Muscle layer of colon (tissue), 2 donors: Measurements from ENCODE around the gene MMP20.
"Not testable (repeated sequence)": the region's sequence is repeated elsewhere in the genome, so short reads cannot be mapped to it uniquely, and the experiment has no call there.

Experiments
- H3K27ac ChIP-seq: one replicate; pipeline ENCODE4 v1.7.0; 2013; ENCODE audit warnings: low read depth, mild to moderate bottlenecking, low read length, moderate library complexity
- H3K27me3 ChIP-seq, 2 donors: one replicate each; pipeline ENCODE4 v1.7.0; 2013; ENCODE audit warnings: low read length in 2 of 2, mild to moderate bottlenecking in 2 of 2; ENCODE audit not compliant: insufficient read depth in 2 of 2, control insufficient read depth in 1 of 2
- H3K36me3 ChIP-seq: one replicate; pipeline ENCODE4 v1.7.0; 2013; ENCODE audit warnings: mild to moderate bottlenecking, low read length; ENCODE audit not compliant: insufficient read depth
- H3K4me1 ChIP-seq: one replicate; pipeline ENCODE4 v1.7.0; 2013; ENCODE audit warnings: mild to moderate bottlenecking, low read length; ENCODE audit not compliant: insufficient read depth
- H3K4me3 ChIP-seq, 2 donors: one replicate each; pipeline ENCODE4 v1.7.0; 2013; ENCODE audit warnings: low read length in 2 of 2, low read depth in 1 of 2, mild to moderate bottlenecking in 1 of 2, moderate library complexity in 1 of 2
- H3K9ac ChIP-seq: one replicate; pipeline ENCODE4 v1.7.0; 2013; ENCODE audit warnings: low read length
- H3K9me3 ChIP-seq: one replicate; pipeline ENCODE4 v1.7.0; 2013; ENCODE audit warnings: mild to moderate bottlenecking, low read length
- donor health status: abdominal sarcoma.
- donor health status: Adenocarcinoma of cecum.

MMP20 gene

GRCh38 chr11:102643941-102644340 lies 18.8 kb upstream of the MMP20 start:
- no peaks in the 10 kb centered on the region for H3K36me3 ChIP-seq
- H3K9ac ChIP-seq = no peak overlapping the region
- H3K27ac ChIP-seq = no peak overlapping the region

GRCh38 chr11:102640946-102641345 lies 15.8 kb upstream of the MMP20 start:
- Histone ChIP-seq H3K9ac (no peak overlapping the region), H3K4me3 (no peak overlapping the region), H3K27me3 (no peaks in the 10 kb centered on the region), H3K27ac (no peak overlapping the region), H3K4me1 (no peaks in the 10 kb centered on the region), H3K9me3 (no peaks in the 10 kb centered on the region), H3K36me3 (no peaks in the 10 kb centered on the region)

More at GRCh38 chr11:102643941-102644340, 18.8 kb upstream of the MMP20 start:
- no peak overlapping the region for H3K4me3 ChIP-seq
- no peaks in the 10 kb centered on the region for H3K27me3 ChIP-seq
- no peaks in the 10 kb centered on the region for H3K9me3 ChIP-seq
- H3K4me1 ChIP-seq = no peaks in the 10 kb centered on the region

GRCh38 chr11:102639656-102640055 lies 14.5 kb upstream of the MMP20 start:
- H3K27me3 ChIP-seq = no peaks in the 10 kb centered on the region
- no peaks in the 10 kb centered on the region for H3K36me3 ChIP-seq
- H3K27ac ChIP-seq = no peak overlapping the region
- no peaks in the 10 kb centered on the region for H3K4me1 ChIP-seq
- H3K9ac ChIP-seq = no peak overlapping the region
- no peak overlapping the region for H3K4me3 ChIP-seq
- H3K9me3 ChIP-seq = no peaks in the 10 kb centered on the region

- no peaks in the 10 kb centered on the region for H3K9me3 ChIP-seq
- H3K4me3 ChIP-seq = no peak overlapping the region
- no peaks in the 10 kb centered on the region for H3K27me3 ChIP-seq
- no peak overlapping the region for H3K27ac ChIP-seq
- no peaks in the 10 kb centered on the region for H3K36me3 ChIP-seq
- no peaks in the 10 kb centered on the region for H3K4me1 ChIP-seq
- H3K9ac ChIP-seq = no peak overlapping the region
Observed at GRCh38 chr11:102637731-102638130, 12.6 kb upstream of the MMP20 start.

GRCh38 chr11:102633385-102634026 lies 8.4 kb upstream of the MMP20 start:
- H3K36me3 ChIP-seq = no peaks in the 10 kb centered on the region
- H3K9ac ChIP-seq = no peak overlapping the region
- H3K27me3 ChIP-seq = no peaks in the 10 kb centered on the region
- no peaks in the 10 kb centered on the region for H3K9me3 ChIP-seq
- H3K4me1 ChIP-seq = no peaks in the 10 kb centered on the region
- no peak overlapping the region for H3K27ac ChIP-seq
- H3K4me3 ChIP-seq = no peak overlapping the region

- no peak overlapping the region for H3K9ac ChIP-seq
- no peaks in the 10 kb centered on the region for H3K27me3 ChIP-seq
- H3K9me3 ChIP-seq = no peaks in the 10 kb centered on the region
- H3K27ac ChIP-seq = no peak overlapping the region
- H3K4me1 ChIP-seq = no peaks in the 10 kb centered on the region
- H3K36me3 ChIP-seq = no peaks in the 10 kb centered on the region
- H3K4me3 ChIP-seq = no peak overlapping the region
Observed at GRCh38 chr11:102632026-102632425, 6.9 kb upstream of the MMP20 start.

- H3K36me3 ChIP-seq = no peaks in the 10 kb centered on the region
- no peak overlapping the region for H3K9ac ChIP-seq
- H3K27me3 ChIP-seq = no peaks in the 10 kb centered on the region
- no peaks in the 10 kb centered on the region for H3K4me1 ChIP-seq
- no peak overlapping the region for H3K4me3 ChIP-seq
- H3K27ac ChIP-seq = no peak overlapping the region
- H3K9me3 ChIP-seq = no peaks in the 10 kb centered on the region
Observed at GRCh38 chr11:102630598-102631448, 5.7 kb upstream of the MMP20 start.

- H3K9me3 ChIP-seq, H3K27ac ChIP-seq, H3K27me3 ChIP-seq, H3K36me3 ChIP-seq, H3K9ac ChIP-seq, H3K4me1 ChIP-seq, H3K4me3 ChIP-seq: not testable (repeated sequence)
Observed at GRCh38 chr11:102629908-102630307, 4.8 kb upstream of the MMP20 start.

- Histone ChIP-seq H3K9me3 (no peaks in the 10 kb centered on the region), H3K36me3 (no peaks in the 10 kb centered on the region), H3K4me3 (no peak overlapping the region)
Observed at GRCh38 chr11:102626676-102627075, 1.5 kb upstream of the MMP20 start.

GRCh38 chr11:102623998-102624397 lies 1.1 kb downstream of the MMP20 start:
- Histone ChIP-seq H3K27me3 (no peaks in the 10 kb centered on the region), H3K36me3 (no peaks in the 10 kb centered on the region), H3K9me3 (no peaks in the 10 kb centered on the region), H3K4me3 (no peak overlapping the region), H3K27ac (no peak overlapping the region), H3K9ac (no peak overlapping the region), H3K4me1 (no peaks in the 10 kb centered on the region)

More at GRCh38 chr11:102626676-102627075, 1.5 kb upstream of the MMP20 start:
- Histone ChIP-seq H3K27me3 (no peaks in the 10 kb centered on the region), H3K9ac (no peak overlapping the region), H3K27ac (no peak overlapping the region), H3K4me1 (no peaks in the 10 kb centered on the region)

GRCh38 chr11:102623128-102623527 lies 2.0 kb downstream of the MMP20 start:
- Histone ChIP-seq H3K27me3 (no peaks in the 10 kb centered on the region), H3K9me3 (no peaks in the 10 kb centered on the region), H3K9ac (no peak overlapping the region), H3K36me3 (no peaks in the 10 kb centered on the region), H3K27ac (no peak overlapping the region), H3K4me1 (no peaks in the 10 kb centered on the region), H3K4me3 (no peak overlapping the region)

GRCh38 chr11:102622258-102622657 lies 2.9 kb downstream of the MMP20 start:
- no peaks in the 10 kb centered on the region for H3K36me3 ChIP-seq
- H3K4me3 ChIP-seq = no peak overlapping the region
- H3K4me1 ChIP-seq = no peaks in the 10 kb centered on the region
- no peaks in the 10 kb centered on the region for H3K27me3 ChIP-seq
- no peak overlapping the region for H3K9ac ChIP-seq
- H3K27ac ChIP-seq = no peak overlapping the region
- H3K9me3 ChIP-seq = no peaks in the 10 kb centered on the region
